K562 (cell line): ENCODE data around the gene GPER1. TPM values are rescaled to one million over a fixed set of nuclear protein-coding genes. Genes with fewer than 3 reads are reported as not detected.

ENCODE experiments used
- ATAC-seq: fragments of 200-7000 bp; cut with Tn5 transposase; 3 replicates; pipeline ENCODE4 v1.9.1; 2020; ENCODE audit warnings: moderate library complexity
- BruUV-seq: library from RNA; stranded (reverse); fragments of 400-500 nt; replicated peaks from 2 replicates; lab custom pipeline; 2021; lab: Mats Ljungman, UMichigan
- CTCF ChIA-PET: fragments of 300-600 bp; formaldehyde crosslinking; extraction: SDS; loops from one replicate; lab custom pipeline; 2021; ENCODE audit warnings: low intra/inter-chr PET ratio; lab: Yijun Ruan, JAX
- POLR2A ChIA-PET: fragments of 300-600, 350-650 bp; sonication (Branson Sonifier 250); formaldehyde crosslinking; extraction: SDS; loops from one replicate; lab custom pipeline; 2021; ENCODE audit warnings: antibody characterized with exemption, inconsistent platforms; lab: Yijun Ruan, JAX
- DNase-seq, 4 experiments: peaks; one replicate each; pipeline versions ENCODE4 v3.0.0 to v3.0.0-alpha.2; 2011 to 2018; ENCODE audit warnings: low spot score in 3 of 4, mixed read lengths in 3 of 4; ENCODE audit errors: extremely low read depth in 1 of 4
- FAIRE-seq: peaks from 2 replicates; lab custom pipeline; 2011; peaks lifted over from hg19 to GRCh38; lab: Jason Lieb, UNC
- H2AFZ ChIP-seq: 2 replicates; pipeline ENCODE4 v1.6.0; 2011; ENCODE audit warnings: low read depth, low read length, control low read depth, inconsistent platforms
- H3K27ac ChIP-seq: fragments of 200-600 bp; 3 replicates; pipeline ENCODE4 v1.8.0; 2011; ENCODE audit warnings: low read depth, mild to moderate bottlenecking, control low read depth, inconsistent platforms, low read length, moderate library complexity, mixed read lengths; ENCODE audit errors: extremely low read depth
- H3K27me3 ChIP-seq, 2 experiments: fragments of 300-600 bp in 1 of 2; 2 replicates in 1 of 2; 3 replicates in 1 of 2; pipeline versions ENCODE4 v1.6.0 to v1.8.0; 2011; ENCODE audit warnings: inconsistent platforms in 2 of 2, low read length in 2 of 2, mild to moderate bottlenecking in 1 of 2, mixed read lengths in 1 of 2, moderate library complexity in 1 of 2; ENCODE audit not compliant: control insufficient read depth in 2 of 2, insufficient read depth in 2 of 2
- H3K36me3 ChIP-seq: fragments of 300-600 bp; 3 replicates; pipeline ENCODE4 v1.8.0; 2011; ENCODE audit warnings: mild to moderate bottlenecking, low read length, inconsistent platforms; ENCODE audit not compliant: control insufficient read depth, insufficient read depth
- H3K4me1 ChIP-seq, 2 experiments: fragments of 200-600 bp in 1 of 2; replicated peaks in 1 of 2; 2 replicates in 1 of 2; 3 replicates in 1 of 2; pipeline versions ENCODE4 v1.5.1 to v1.8.0; 2011; ENCODE audit warnings: inconsistent platforms in 2 of 2, low read length in 2 of 2, mild to moderate bottlenecking in 1 of 2, mixed read lengths in 1 of 2, moderate library complexity in 1 of 2; ENCODE audit not compliant: control insufficient read depth in 2 of 2, insufficient read depth in 2 of 2
- H3K4me2 ChIP-seq: 2 replicates; pipeline ENCODE4 v1.6.1; 2011; ENCODE audit warnings: low read length, control low read depth, inconsistent platforms, mixed read lengths; ENCODE audit not compliant: insufficient read depth
- H3K4me3 ChIP-seq: fragments of 200-600 bp; sonication (generic), shearing (Covaris generic); 2 replicates; pipeline ENCODE4 v1.5.1; 2016; ENCODE audit warnings: control low read depth, inconsistent platforms
- H3K79me2 ChIP-seq: fragments of 200-600 bp; 3 replicates; pipeline ENCODE4 v1.8.0; 2011; ENCODE audit warnings: low read length, inconsistent platforms; ENCODE audit not compliant: control insufficient read depth, insufficient read depth
- H3K9ac ChIP-seq, 2 experiments: 2 replicates each; pipeline versions ENCODE4 v1.6.0 to v1.6.1; 2011; ENCODE audit warnings: low read depth in 2 of 2, low read length in 2 of 2, control low read depth in 1 of 2, inconsistent platforms in 1 of 2, mild to moderate bottlenecking in 1 of 2, mixed read lengths in 1 of 2; ENCODE audit not compliant: insufficient read depth in 1 of 2
- H3K9me1 ChIP-seq: one replicate; pipeline ENCODE4 v1.6.0; 2011; ENCODE audit warnings: inconsistent platforms, mild to moderate bottlenecking, low read length, moderate library complexity; ENCODE audit not compliant: control insufficient read depth, insufficient read depth
- H3K9me3 ChIP-seq: replicated peaks from 2 replicates; pipeline ENCODE4 v1.5.1; 2011; ENCODE audit warnings: low read depth, low read length, inconsistent platforms; ENCODE audit not compliant: control insufficient read depth, insufficient read depth
- H4K20me1 ChIP-seq: replicated peaks from 2 replicates; pipeline ENCODE4 v1.6.1; 2011; ENCODE audit warnings: low read length, inconsistent platforms, mixed read lengths; ENCODE audit not compliant: control insufficient read depth, insufficient read depth
- CEBPG ChIP-seq, 3 experiments: fragments of 200-800 bp in 1 of 3; sonication (Bioruptor generic) in 1 of 3; sonication (generic) in 1 of 3; formaldehyde crosslinking in 1 of 3; IDR thresholded peaks in 2 of 3; conservative IDR thresholded peaks in 1 of 3; 2 replicates each; pipeline versions ENCODE4 v1.6.1 to v1.8.0; 2016 to 2022; ENCODE audit warnings: missing compliant biosample characterization in 2 of 3, missing genetic modification characterization in 2 of 3, mild to moderate bottlenecking in 1 of 3, missing genetic modification reagents in 1 of 3
- IRF2 ChIP-seq: sonication (generic); formaldehyde crosslinking; IDR thresholded peaks from 2 replicates; pipeline ENCODE4 v1.8.1; 2022; ENCODE audit warnings: mild to moderate bottlenecking, missing genetic modification reagents
- MBD1 ChIP-seq: fragments of 250-450 bp; sonication (Bioruptor Pico); IDR thresholded peaks from 2 replicates; pipeline ENCODE4 v1.8.0; 2022; ENCODE audit warnings: inconsistent platforms
- TAF9B ChIP-seq: fragments of 450-650 bp; IDR thresholded peaks from 2 replicates; pipeline ENCODE4 v1.6.1; 2018; ENCODE audit warnings: mild to moderate bottlenecking; ENCODE audit not compliant: partially characterized antibody
- TRIM24 ChIP-seq, 2 experiments: fragments of 450-650 bp; IDR thresholded peaks; 2 replicates each; pipeline ENCODE4 v1.6.1; 2016
- XRCC4 ChIP-seq: IDR thresholded peaks from one replicate; pipeline ENCODE4 v1.6.1; 2011; ENCODE audit not compliant: insufficient read depth, insufficient read length; ENCODE audit errors: extremely low read depth
- ZNF121 ChIP-seq: sonication (generic); formaldehyde crosslinking; conservative IDR thresholded peaks from 2 replicates; pipeline ENCODE4 v1.8.0; 2022; ENCODE audit warnings: missing genetic modification reagents
- ZNF124 ChIP-seq: sonication (generic); formaldehyde crosslinking; IDR thresholded peaks from 2 replicates; pipeline ENCODE4 v1.8.1; 2022; ENCODE audit warnings: missing genetic modification reagents
- ZNF253 ChIP-seq: fragments of 250-450 bp; sonication (Bioruptor Pico); conservative IDR thresholded peaks from 2 replicates; pipeline ENCODE4 v1.6.1; 2021; ENCODE audit warnings: mild to moderate bottlenecking
- WGBS: fragments of 100-300 bp; shearing (Covaris generic); methylation state at CpG from one replicate; pipeline ENCODE4 v1.1.6; 2016; ENCODE audit warnings: low coverage, mixed read lengths; ENCODE audit not compliant: insufficient coverage; ENCODE audit errors: missing lambda C conversion rate; 5-methylcytosine and 5-hydroxymethylcytosine counted together
- in situ Hi-C: fragments of 300-500 bp; cut with MboI; formaldehyde crosslinking; loops from 4 replicates; pipeline ENCODE4 v1.15.0; 2018; ENCODE audit warnings: inconsistent platforms, mixed read lengths
- intact Hi-C: fragments of 100-400 bp; cut with micrococcal nuclease; formaldehyde crosslinking; loops from 2 replicates; pipeline ENCODE4 v1.14.2; 2022
- polyA plus RNA-seq, 8 experiments: library from polyadenylated mRNA; depleted of rRNA in 4 of 8; stranded (reverse) in 5 of 8; unstranded in 3 of 8; fragments of >200 nt; fragmentation: Nextera tagmentation in 2 of 8; fragmentation: Illumina TruSeq in 1 of 8; extraction: Ambion mirVana in 2 of 8; extraction: Trizol in 1 of 8; gene quantifications; 2 replicates each; pipeline versions ENCODE4 v1.2.1 to v1.2.3, GENCODE V29; 2011 to 2014; ENCODE audit warnings: inconsistent platforms in 1 of 8, missing spikeins in 1 of 8
- total RNA-seq, 7 experiments: library from RNA; depleted of rRNA in 6 of 7; stranded (reverse); fragments of >200 nt in 6 of 7; fragmentation: Illumina TruSeq in 2 of 7; extraction: Trizol in 2 of 7; gene quantifications; 2 replicates each; pipeline versions ENCODE4 v1.2.1 to v1.2.3, GENCODE V29; 2011 to 2021; ENCODE audit warnings: low replicate concordance in 1 of 7
- TF ChIP-seq, protein P1 (sequence below), 2 experiments: fragments of 450-650 bp in 1 of 2; sonication (generic) in 1 of 2; formaldehyde crosslinking; conservative IDR thresholded peaks; 2 replicates each; pipeline versions ENCODE4 v1.4.0 to v1.8.1; 2020 to 2022; ENCODE audit warnings: mild to moderate bottlenecking in 1 of 2, missing genetic modification reagents in 1 of 2
- TF ChIP-seq, protein P2 (sequence below): IDR thresholded peaks from 2 replicates; pipeline ENCODE4 v1.6.1; 2016; ENCODE audit warnings: missing genetic modification characterization, missing compliant biosample characterization
- TF ChIP-seq, protein P3 (sequence below): sonication (generic); formaldehyde crosslinking; IDR thresholded peaks from 2 replicates; pipeline ENCODE4 v1.8.0; 2022; ENCODE audit warnings: mild to moderate bottlenecking, missing genetic modification reagents

The GPER1 gene
- total and polyA plus RNA-seq, 9 of the 15 experiments (the other 6 are each of a cell fraction or from before 2014, with no cell fraction given) = 0.04 to 0.09 (median 0.08) TPM; not detected in 6

- no peak overlapping the region for H3K27ac ChIP-seq
- H3K27me3 ChIP-seq = no peaks in the 10 kb centered on the region
- FAIRE-seq (no peak), DNase-seq (no peak), ATAC-seq (no peak)
- H2AFZ ChIP-seq = no peak overlapping the region
- ChIA-PET CTCF (no interaction called here), POLR2A (no interaction called here)
- peaks cover 4% of the 10 kb centered on the region; the same call in 2 of the 3 replicates for H3K36me3 ChIP-seq
- in situ Hi-C loops (no loop called here), intact Hi-C loops (no loop called here)
- H3K9me1 ChIP-seq = no peaks in the 10 kb centered on the region
- H3K4me1 ChIP-seq = peaks cover 7 to 56% of the 10 kb centered on the region in 2 experiments; a peak in 4 of 5 replicates
- H4K20me1 ChIP-seq = peaks cover 18% of the 10 kb centered on the region
- 96% methylated on average over 35 of the region's 40 CpGs for WGBS
- H3K4me2 ChIP-seq = no peak overlapping the region
- no peak overlapping the region; a peak in 1 of 4 replicates for H3K9ac ChIP-seq
- H3K9me3 ChIP-seq = no peaks in the 10 kb centered on the region
- H3K79me2 ChIP-seq = peaks cover 2% of the 10 kb centered on the region; the same call in 1 of the 3 replicates
- no peak overlapping the region for H3K4me3 ChIP-seq
- BruUV-seq = no TSS peak
- no peak for TF ChIP-seq XRCC4
- TF ChIP-seq MBD1 (CRISPR knock-in tag) = no peak
- no peak for TF ChIP-seq IRF2 (CRISPR knock-in tag)
- TF ChIP-seq, protein P1, sequence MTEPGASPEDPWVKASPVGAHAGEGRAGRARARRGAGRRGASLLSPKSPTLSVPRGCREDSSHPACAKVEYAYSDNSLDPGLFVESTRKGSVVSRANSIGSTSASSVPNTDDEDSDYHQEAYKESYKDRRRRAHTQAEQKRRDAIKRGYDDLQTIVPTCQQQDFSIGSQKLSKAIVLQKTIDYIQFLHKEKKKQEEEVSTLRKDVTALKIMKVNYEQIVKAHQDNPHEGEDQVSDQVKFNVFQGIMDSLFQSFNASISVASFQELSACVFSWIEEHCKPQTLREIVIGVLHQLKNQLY (CRISPR knock-in tag; conservative IDR thresholded peaks at IDR 0.05) = no peak
- TF ChIP-seq, protein P2, sequence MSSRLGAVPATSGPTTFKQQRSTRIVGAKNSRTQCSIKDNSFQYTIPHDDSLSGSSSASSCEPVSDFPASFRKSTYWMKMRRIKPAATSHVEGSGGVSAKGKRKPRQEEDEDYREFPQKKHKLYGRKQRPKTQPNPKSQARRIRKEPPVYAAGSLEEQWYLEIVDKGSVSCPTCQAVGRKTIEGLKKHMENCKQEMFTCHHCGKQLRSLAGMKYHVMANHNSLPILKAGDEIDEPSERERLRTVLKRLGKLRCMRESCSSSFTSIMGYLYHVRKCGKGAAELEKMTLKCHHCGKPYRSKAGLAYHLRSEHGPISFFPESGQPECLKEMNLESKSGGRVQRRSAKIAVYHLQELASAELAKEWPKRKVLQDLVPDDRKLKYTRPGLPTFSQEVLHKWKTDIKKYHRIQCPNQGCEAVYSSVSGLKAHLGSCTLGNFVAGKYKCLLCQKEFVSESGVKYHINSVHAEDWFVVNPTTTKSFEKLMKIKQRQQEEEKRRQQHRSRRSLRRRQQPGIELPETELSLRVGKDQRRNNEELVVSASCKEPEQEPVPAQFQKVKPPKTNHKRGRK (tag) = no peak
- no peak for TF ChIP-seq TRIM24 (IDR thresholded peaks at IDR 0.05)
- TF ChIP-seq CEBPG (CRISPR knock-in tag; IDR thresholded peaks at IDR 0.05) = no peak
- TF ChIP-seq CEBPG (tag; conservative IDR thresholded peaks at IDR 0.05 in 1 of 2, IDR thresholded peaks at IDR 0.05 in 1 of 2) = no peak
- no peak for TF ChIP-seq TAF9B
- TF ChIP-seq ZNF124 = no peak
- no peak for TF ChIP-seq ZNF253
- TF ChIP-seq, protein P3, sequence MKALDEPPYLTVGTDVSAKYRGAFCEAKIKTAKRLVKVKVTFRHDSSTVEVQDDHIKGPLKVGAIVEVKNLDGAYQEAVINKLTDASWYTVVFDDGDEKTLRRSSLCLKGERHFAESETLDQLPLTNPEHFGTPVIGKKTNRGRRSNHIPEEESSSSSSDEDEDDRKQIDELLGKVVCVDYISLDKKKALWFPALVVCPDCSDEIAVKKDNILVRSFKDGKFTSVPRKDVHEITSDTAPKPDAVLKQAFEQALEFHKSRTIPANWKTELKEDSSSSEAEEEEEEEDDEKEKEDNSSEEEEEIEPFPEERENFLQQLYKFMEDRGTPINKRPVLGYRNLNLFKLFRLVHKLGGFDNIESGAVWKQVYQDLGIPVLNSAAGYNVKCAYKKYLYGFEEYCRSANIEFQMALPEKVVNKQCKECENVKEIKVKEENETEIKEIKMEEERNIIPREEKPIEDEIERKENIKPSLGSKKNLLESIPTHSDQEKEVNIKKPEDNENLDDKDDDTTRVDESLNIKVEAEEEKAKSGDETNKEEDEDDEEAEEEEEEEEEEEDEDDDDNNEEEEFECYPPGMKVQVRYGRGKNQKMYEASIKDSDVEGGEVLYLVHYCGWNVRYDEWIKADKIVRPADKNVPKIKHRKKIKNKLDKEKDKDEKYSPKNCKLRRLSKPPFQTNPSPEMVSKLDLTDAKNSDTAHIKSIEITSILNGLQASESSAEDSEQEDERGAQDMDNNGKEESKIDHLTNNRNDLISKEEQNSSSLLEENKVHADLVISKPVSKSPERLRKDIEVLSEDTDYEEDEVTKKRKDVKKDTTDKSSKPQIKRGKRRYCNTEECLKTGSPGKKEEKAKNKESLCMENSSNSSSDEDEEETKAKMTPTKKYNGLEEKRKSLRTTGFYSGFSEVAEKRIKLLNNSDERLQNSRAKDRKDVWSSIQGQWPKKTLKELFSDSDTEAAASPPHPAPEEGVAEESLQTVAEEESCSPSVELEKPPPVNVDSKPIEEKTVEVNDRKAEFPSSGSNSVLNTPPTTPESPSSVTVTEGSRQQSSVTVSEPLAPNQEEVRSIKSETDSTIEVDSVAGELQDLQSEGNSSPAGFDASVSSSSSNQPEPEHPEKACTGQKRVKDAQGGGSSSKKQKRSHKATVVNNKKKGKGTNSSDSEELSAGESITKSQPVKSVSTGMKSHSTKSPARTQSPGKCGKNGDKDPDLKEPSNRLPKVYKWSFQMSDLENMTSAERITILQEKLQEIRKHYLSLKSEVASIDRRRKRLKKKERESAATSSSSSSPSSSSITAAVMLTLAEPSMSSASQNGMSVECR (CRISPR knock-in tag) = no peak
- TF ChIP-seq ZNF121 = no peak
These were observed 4.3 kb downstream of the GPER1 start for GRCh38 chr7:1092161-1092632.
